ENCODE data around the gene SPESP1. TPM values are rescaled to one million over a fixed set of nuclear protein-coding genes. Genes with fewer than 3 reads are reported as not detected.

SPESP1 gene
- polyA plus RNA-seq, 12 donors = 1.3 to 5.8 (median 3.5) TPM; not detected in 2

GRCh38 chr15:68990231-68990991 is 60.1 kb downstream of the SPESP1 start:
- DNase-seq = no peak

GRCh38 chr15:68990992-68991500 is 60.7 kb downstream of the SPESP1 start:
- no peak for DNase-seq

- no peak for DNase-seq
These were observed 61.4 kb downstream of the SPESP1 start for GRCh38 chr15:68991723-68992122.

GRCh38 chr15:68992696-68993095 is 62.4 kb downstream of the SPESP1 start:
- DNase-seq = no peak

- no peak for DNase-seq
These were observed 63.0 kb downstream of the SPESP1 start for GRCh38 chr15:68993276-68993675.

- DNase-seq = no peak
These were observed 63.8 kb downstream of the SPESP1 start for GRCh38 chr15:68994149-68994548.

GRCh38 chr15:68994981-68995761 is 64.8 kb downstream of the SPESP1 start:
- DNase-seq = no peak

Other genes starting within 250 kb of the SPESP1 start
- gene ANP32A, start 109.6 kb upstream of the SPESP1 start, polyA plus RNA-seq (ENCODE audit: insufficient read length in 12 of 12) = 100 to 1,000 TPM in 11 of 12 donors, not detected in 1; 149 to 274 (median 189) TPM
- 1 to 10 TPM in 1 of 12 donors, under 1 TPM in 10, not detected in 1; 0.17 to 3.9 (median 0.24) TPM for gene NOX5, start 84.2 kb downstream of the SPESP1 start, polyA plus RNA-seq (ENCODE audit: insufficient read length in 12 of 12)
- 10 to 100 TPM in 11 of 12 donors, not detected in 1; 30.7 to 50.8 (median 37.0) TPM for gene GLCE, start 230.1 kb downstream of the SPESP1 start, polyA plus RNA-seq (ENCODE audit: insufficient read length in 12 of 12)